ENCODE results near the gene SEC23IP.

SEC23IP gene

DNA sequence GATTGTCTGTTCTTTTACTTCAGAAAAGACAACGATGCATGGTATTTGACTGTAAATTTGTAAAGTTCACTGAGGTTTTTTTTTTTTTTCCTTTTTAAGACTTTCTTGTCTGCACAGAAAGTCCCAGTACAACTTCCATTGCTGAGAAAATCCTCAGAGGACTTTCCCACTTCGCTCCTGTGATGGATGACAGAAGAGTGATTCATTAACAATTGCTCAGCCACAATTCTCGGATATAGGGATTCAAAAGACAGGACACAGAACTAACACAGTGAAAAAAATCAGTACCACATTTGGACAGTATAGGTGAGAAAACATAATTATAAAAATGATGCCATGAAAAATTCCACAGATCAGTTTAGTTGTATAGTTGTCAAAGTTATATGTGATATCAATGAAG is 48.0 kb downstream of the SEC23IP start:
- no peak for DNase-seq (ENCODE audit: low read depth)

DNA sequence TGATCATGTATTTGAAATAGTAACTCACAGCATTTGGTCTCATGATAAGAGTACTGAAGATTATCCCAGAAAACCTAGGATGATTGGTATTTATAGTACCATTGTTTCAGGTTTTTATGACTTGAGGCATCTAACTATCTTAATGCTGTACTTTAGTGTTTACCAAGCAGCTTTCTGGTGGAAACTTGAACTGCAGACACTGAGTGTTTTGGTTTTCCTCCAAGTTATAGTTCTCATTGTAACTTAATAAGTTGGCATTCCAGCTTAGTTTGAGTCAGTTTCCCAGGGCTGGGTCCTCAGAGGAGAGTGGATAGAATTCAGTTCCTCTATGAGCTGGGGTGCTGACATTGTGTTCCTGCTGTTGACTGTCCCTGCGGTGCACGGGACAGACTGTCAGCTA is 50.4 kb downstream of the SEC23IP start:
- no peak for DNase-seq (ENCODE audit: low read depth)

DNA sequence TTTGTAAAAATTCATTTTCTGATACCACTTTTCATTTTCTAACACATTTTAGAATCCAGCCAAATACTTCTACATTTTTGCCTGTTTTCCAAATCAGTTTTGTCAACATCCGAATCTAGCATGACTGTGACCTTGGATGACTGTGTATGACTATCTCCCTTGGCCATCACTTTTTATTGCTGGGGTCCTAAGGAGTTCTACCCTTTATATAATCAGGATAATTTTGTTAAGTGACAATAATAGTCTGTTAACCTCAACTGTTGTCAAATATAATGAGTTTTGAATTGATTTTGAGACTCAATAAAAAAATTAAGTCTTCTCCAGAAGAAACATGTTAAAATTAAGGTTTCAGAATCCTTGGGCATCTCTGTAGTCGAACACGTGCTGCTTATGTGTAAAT is 53.3 kb downstream of the SEC23IP start:
- DNase-seq (ENCODE audit: low read depth): no peak

DNA sequence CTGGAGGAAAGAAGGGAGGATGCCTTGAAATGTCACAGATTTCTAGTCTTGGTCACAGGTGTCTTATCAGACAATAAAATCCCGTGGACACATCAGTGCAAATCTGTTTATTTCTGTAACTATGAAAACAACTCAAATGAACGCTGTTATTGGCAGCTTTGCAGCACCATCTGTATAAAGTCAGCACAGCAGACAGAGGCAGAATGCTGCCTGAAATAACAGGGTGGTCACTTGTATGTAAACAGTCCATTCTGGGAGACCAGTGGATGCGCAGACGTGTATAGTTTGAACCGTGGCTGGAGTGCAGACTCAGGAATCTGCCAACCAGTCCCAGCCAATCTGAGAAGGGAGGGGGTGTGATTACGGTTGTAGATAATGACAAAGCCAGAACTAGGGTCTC is 54.8 kb downstream of the SEC23IP start:
- DNase-seq (ENCODE audit: low read depth): no peak

DNA sequence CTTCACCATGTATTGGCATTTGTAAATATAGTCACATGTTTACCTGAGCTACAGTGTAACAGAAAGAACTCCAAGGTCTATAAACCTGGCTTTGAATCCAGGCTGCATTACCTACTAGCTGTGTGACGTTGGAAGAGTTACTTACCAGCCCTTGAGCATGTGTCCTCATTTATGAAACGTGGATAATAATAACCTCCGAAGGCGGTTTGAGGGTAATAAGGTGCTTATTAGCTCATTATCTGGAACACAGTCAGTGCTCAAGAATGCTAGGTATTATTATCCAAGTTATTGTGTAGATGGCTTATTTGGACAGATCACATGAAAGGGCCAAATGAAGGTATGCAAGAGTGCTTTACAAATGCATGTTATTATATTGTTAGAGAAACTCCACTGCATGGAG is 64.9 kb downstream of the SEC23IP start:
- no peak for DNase-seq (ENCODE audit: low read depth)

DNA sequence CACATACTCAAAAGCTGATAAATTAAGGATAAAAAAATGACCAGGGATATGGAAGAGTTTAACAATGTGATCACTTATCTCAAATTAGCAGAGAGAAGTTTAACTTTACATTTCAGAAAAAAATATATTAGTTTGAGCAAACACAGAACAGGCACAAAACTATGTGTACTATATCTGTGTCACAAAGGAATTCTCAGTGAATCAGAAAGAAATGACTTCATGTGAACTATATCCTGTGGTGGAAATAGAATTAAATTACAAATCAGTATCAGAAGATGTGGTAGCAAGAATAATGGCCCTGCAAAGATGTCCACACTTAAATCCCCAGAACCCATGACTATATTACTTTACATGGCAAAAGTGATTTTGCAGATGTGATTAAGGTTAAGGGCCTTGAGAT is 70.3 kb downstream of the SEC23IP start:
- DNase-seq (ENCODE audit: low read depth): no peak

DNA sequence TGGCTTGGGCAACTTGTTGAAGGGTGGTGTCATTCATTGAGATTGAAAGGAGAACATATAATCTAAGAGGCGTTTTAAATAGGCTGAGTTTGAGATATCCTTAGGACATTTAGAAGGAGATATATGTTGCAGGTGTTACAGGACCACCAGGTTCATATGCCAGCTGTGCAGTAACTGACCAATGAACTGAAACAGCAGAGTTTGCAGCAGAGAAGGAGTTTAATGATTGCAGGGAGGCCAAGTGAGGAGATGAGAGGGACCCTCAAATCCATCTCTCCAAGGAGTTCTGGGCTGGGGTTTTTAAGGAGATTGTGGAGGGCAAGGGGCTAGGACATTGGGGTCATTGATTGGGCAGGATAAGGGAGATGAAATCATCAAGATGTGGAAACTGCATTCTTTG is 74.5 kb downstream of the SEC23IP start:
- DNase-seq (ENCODE audit: low read depth): no peak

DNA sequence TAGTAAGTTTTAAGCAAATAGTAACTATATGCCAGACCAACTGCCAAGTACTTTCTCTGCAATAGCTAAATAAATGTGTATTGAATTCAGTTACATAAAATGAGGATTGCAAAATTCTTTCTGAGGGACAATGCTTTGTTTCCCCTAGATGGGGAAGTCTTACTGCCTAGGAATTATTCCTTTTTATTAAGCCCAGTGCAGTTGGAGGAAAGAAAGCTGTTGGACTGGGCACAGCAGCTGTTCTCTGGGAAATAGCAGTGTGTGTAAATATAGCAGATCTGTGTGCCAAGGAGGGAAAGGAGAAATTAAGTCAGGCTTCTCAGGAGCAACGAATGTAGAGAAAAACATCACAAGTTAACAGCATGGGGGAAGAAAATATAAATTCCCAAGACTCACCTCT is 77.1 kb downstream of the SEC23IP start:
- no peak for DNase-seq (ENCODE audit: low read depth)

DNA sequence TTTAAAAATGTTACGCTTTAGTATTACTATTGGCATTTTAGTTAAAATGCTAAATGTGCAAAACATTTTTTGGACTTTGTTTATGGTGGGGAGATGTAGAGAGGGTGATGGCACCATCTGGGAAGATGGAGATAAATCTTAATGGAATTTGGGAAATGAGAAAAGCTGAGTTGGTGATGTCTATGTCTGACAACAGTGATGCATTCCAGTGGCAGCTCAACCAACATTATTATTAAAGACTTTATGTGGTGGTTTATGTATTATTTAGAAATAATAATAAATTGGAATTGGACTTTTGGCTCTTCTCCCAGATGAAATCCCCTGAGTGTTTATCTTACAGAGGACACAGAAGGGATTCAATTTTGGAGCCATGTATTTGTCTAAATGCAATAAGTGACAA is 77.6 kb downstream of the SEC23IP start:
- DNase-seq (ENCODE audit: low read depth): no peak

DNA sequence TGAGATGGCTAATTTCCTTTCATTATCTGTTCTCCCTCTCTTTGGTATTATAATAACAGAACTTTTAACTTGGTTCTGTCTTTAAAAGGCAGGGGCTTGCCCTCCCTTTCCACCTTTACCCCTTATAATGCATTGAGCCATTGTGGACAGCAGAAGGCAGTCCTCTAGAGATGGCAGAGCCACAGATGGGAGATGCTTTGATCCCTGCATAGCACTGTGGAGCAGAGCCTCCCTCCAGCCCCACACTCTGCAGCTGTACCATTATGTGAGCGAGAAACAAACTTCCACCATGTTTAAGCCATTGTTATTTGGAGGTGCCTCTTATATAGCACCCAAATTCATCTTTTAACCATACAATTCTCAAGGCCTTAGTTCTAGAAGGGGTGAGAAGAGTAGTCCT is 78.4 kb downstream of the SEC23IP start:
- DNase-seq (ENCODE audit: low read depth): no peak

DNA sequence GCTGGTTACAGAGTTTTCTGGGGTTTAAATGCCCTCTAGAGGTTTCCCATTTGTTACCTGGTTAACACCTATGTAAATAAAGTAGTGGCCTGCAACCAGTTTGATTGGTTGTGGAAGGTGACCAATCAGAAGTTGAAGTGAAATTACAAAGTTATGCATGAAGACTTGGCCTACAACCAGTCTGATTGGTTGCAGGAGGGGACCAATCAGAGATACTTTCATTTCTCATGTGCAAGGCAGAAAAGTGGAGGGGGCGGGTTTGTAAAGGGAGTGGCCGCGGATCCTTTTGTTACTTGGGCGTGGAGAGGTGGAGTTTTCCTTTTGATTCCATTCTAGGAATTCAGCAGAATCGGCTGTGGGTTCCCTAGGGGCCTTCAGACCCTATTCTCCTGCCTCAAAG is 80.8 kb downstream of the SEC23IP start:
- no peak for DNase-seq (ENCODE audit: low read depth)

DNA sequence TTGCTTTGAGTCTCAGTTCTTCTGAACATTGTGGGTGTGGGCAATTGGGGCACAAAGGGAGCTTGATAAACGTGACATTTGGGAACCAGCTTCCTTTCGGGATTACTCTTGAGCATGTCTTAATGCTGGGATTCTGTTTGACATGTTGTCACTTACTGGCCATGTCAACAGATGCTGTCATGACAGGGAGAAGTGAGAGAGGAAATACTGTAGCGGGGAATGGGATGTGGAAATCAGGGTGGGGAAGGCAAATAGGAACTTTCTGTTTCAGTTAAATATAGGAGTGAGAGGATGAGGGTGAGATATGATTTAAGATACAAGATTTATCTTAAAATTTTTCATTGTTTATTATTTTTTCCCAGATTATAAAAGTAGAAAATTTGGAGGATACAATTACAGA is 83.9 kb downstream of the SEC23IP start:
- no peak for DNase-seq (ENCODE audit: low read depth)

DNA sequence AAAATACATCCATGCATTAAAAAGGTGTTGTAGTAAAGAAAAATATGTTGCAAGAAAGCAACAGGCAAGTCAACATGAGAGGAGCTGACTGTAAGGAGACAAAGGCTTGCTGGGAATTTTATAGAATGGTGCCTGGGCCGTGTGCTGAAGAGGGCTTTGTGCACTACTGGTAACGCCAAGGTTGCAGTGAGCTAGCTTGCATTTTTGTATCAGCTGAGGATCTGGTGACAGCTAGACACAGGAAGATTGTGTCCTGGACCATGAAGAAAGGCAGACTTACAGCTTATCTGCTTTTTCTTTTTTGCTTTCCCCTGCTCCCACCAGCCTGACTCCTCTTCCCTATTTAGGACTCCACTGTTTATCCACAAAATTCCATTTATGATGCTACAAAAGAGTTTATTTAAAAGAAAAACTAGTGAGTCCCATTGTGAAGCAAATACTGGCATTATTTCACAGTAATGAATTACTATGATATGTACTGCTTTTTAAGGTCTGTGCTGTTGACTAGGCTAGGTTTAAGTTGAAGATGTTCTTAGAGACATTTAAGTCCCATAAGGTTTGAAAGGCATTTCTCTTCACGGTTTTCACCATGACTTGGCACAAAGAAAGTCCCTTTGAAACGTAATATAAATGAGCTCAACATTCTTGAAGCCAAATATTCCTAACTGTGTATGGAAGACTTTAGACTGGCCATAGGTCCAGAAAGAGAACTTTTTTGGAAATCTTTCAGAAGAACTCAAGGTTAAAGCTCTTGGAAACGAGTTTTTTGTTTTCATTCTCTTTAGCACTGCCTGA is 88.6 kb downstream of the SEC23IP start:
- no peak for DNase-seq (ENCODE audit: low read depth)

DNA sequence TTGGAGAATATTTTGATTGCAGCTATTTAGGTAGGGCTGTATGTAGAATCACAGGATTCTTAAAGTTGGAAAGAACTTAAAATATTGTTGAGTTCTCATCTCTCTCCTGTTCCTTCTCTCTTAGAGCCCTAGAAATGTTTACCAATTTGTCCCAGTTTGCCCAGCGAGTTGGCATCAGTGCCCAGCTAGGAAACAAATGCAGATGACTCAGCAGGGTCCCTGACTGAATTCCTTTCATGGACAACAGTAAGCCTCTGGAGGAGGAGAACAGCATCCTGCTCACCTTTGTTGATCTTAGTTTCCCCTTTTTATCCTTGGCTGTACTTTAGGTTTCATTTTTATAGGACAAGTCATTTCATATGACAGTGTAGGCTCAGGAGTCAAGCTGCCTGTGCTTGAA is 89.3 kb downstream of the SEC23IP start:
- DNase-seq (ENCODE audit: low read depth): no peak

DNA sequence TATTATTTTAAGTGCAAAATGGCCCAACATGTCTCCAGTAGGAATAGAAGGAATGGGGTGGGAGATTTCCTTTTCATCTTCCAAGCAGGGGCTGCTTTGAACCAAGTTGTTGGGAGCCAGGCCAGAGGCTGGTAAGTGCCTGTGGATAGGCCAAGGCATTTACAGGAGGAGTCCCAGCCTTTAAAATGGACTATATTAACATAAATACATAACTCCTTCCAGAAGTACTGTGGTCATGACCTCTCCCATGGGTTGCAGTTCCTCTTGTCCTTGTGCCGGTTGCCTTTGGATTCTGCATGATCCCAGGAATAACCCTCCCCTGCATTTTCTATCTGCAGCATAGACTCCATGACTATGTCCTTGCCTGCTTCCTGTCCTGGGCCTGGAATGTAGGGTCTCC is 95.8 kb downstream of the SEC23IP start:
- no peak for DNase-seq (ENCODE audit: low read depth)

DNA sequence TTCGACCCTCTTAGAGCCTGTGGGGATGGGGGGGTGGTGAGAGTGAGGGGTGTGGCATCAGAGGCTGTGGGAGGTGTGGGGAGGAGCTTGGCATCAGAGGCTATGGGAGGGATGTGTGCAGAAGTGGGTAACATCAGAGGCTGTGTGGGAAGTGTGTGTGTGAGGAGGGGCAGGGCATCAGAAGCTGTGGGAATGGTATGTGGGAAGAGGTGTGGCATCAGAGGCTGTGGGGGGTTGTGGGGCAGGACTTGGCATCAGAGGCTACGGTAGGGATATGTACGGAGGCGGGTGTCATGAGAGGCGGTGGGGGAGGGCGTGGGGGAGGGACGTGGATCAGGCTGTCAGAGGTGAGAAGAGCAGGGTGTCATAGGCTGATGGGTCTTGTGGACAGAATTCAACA is 97.4 kb downstream of the SEC23IP start:
- no peak for DNase-seq (ENCODE audit: low read depth)

DNA sequence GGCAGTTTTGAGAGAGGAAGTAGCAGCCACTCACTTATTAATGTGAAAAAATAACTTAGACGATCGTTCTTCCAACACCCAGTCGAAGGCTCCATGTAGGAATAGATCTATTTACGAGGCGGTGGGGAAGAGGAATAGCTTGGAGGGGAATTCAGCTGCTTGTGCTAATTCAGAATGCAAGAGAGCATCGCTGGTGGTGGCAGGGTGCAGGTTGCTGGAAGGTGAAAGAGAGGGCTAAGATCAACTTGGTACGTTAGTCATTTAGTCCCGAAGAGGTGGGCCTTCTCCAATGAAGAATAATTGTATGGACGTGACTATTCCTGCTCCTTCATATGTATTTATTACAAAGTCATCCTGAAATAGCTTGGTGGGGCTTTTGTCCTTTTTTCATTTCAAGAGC is 98.5 kb downstream of the SEC23IP start:
- DNase-seq (ENCODE audit: low read depth): no peak

DNA sequence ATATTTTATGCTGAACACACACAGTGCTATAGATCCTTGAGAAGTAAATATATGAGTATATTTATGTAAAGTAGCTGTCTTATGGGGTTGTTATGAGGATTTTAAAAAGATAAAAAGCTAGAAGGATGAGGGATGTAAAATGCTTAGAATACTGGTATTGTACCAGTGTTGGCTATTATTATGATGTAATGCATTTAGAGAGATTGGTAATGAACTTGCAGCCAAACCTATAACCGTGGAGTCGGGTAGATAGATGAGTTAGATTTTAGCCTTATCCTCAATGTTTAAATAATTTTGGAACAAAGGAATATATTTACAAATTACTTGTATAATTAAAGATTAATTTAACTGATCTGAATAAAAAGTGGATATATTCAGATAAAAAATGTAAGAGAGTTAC is 99.3 kb downstream of the SEC23IP start:
- no peak for DNase-seq (ENCODE audit: low read depth)
